ENCODE data around the gene TMCC1. TPM values are rescaled to one million over a fixed set of nuclear protein-coding genes. Genes with fewer than 3 reads are reported as not detected.
"Not testable (repeated sequence)": the region's sequence is repeated elsewhere in the genome, so short reads cannot be mapped to it uniquely, and the experiment has no call there.

The TMCC1 gene
- total and polyA plus RNA-seq, 12 donors: 5.3 to 36.0 (median 27.2) TPM

- no peaks in the 10 kb centered on the region for H3K27me3 ChIP-seq
- ATAC-seq (no peak), DNase-seq (no peak)
- H3K36me3 ChIP-seq: no peaks in the 10 kb centered on the region
- 96% methylated on average over 1 of the region's 1 CpG for WGBS, 2 donors
- H3K4me3 ChIP-seq: no peak overlapping the region
- peaks cover 0 to 11% (median 0%) of the 10 kb centered on the region in 9 donors for H3K4me1 ChIP-seq
- peaks cover 0 to 11% (median 0%) of the 10 kb centered on the region in 11 donors for H3K9me3 ChIP-seq
- intact Hi-C loops (cut with DNase I): no loop called here
- TF ChIP-seq CTCF (IDR thresholded peaks at IDR 0.05): no peak
- H3K27ac ChIP-seq: no peak overlapping the region
Measured at GRCh38 chr3:129699612-129700011, 193.9 kb downstream of the TMCC1 start.

DNA sequence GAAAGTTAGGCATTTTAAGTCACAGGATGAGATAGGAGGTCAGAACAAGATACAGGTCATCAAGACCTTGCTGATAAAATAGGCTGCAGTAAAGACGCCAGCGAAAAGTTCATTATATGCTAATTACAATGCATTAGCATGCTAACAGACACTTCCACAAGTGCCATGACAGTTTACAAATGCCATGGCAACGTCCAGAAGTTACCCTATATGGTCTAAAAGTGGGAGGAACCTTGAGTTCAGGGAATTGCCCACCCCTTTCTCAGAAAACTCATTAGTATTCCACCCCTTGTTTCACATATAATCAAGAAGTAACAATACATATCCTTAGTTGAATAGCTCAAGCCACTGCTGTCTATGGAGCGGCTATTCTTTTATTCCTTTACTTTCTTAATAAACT lies 194.3 kb downstream of the TMCC1 start:
- Histone ChIP-seq H3K27me3 (no peaks in the 10 kb centered on the region), H3K27ac (no peak overlapping the region), H3K4me3 (no peak overlapping the region), H3K9me3 (peaks cover 0 to 11% (median 0%) of the 10 kb centered on the region in 11 donors), H3K36me3 (no peaks in the 10 kb centered on the region), H3K4me1 (peaks cover 0 to 11% (median 0%) of the 10 kb centered on the region in 9 donors)
- WGBS, 2 donors: 66 to 68% methylated on average over 4 of the region's 4 CpGs
- TF ChIP-seq CTCF (IDR thresholded peaks at IDR 0.05): no peak
- intact Hi-C loops (cut with DNase I): no loop called here
- ATAC-seq: peak in 3 of 8 donors; percentile 24 to 56 (median 26)
- DNase-seq: peak in 1 of 2 donors; percentile 17

DNA sequence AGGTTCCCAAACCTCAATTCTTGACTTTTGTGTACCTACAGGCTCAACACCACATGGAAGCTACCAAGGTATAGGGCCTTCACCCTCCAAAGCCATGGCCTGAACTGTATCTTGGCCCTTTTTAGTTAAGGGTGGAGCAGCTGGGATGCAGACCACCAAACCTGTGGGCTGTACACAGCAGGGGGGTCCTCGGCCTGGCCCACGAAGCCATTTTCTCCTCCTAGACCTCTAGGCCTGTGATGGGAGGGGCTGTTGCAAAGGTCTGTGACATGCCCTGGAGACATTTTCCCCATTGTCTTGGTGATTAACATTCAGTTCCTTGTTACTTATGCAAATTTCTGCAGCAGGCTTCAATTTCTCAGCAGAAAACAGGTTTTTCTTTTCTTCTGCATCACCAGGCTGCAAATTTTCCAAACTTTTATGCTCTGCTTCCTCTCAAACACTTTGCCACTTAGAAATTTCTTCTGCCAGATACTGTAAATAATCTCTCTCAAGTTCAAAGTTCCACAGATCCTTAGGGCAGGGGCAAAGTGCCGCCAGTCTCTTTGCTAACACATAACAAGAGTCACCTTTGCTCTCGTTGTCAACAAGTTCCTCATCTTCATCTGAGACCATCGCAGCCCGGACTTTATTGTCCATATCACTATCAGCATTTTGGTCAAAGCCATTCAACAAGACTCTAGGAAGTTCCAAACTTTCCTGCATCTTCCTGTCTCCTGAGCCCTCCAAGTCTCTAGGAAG lies 196.1 kb downstream of the TMCC1 start:
- DNase-seq: no peak
- 97 to 99% methylated on average over 6 of the region's 6 CpGs for WGBS, 2 donors
- H3K27me3 ChIP-seq: no peaks in the 10 kb centered on the region
- no peak for TF ChIP-seq CTCF (IDR thresholded peaks at IDR 0.05)
- no peak overlapping the region for H3K4me3 ChIP-seq
- peaks cover 0 to 11% (median 0%) of the 10 kb centered on the region in 9 donors for H3K4me1 ChIP-seq
- H3K27ac ChIP-seq: no peak overlapping the region
- no peak for ATAC-seq
- intact Hi-C loops (cut with DNase I): no loop called here
- peaks cover 0 to 11% (median 0%) of the 10 kb centered on the region in 11 donors for H3K9me3 ChIP-seq
- no peaks in the 10 kb centered on the region for H3K36me3 ChIP-seq

DNA sequence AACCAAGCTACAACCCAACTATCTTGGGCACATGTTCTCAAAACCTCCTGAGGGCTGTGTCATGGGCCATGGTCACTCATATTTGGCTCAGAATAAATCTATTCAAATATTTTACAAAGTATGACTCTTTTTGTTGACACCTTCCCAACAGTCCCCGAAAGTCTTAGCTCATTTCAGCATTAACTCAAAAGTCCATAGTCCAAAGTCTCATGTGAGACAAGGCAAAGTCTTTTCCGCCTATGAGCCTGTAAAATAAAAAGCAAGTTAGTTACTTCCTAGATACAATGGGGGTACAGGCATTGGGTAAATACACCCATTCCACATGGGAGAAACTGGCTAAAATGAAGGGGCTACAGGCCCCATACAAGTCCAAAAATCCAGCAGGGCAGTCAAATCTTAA lies 197.1 kb downstream of the TMCC1 start:
- H3K9me3 ChIP-seq: peaks cover 0 to 11% (median 0%) of the 10 kb centered on the region in 11 donors
- DNase-seq; H3K27me3 ChIP-seq; H3K27ac ChIP-seq; H3K4me3 ChIP-seq; H3K36me3 ChIP-seq; ATAC-seq; intact Hi-C loops (cut with DNase I): not testable (repeated sequence)
- peaks cover 0 to 11% (median 0%) of the 10 kb centered on the region in 9 donors for H3K4me1 ChIP-seq
- 98 to 100% methylated on average over 2 of the region's 2 CpGs for WGBS, 2 donors

GRCh38 chr3:129695230-129695629 lies 198.3 kb downstream of the TMCC1 start:
- DNase-seq (no peak), ATAC-seq (peak in 1 of 8 donors; percentile 35)
- Histone ChIP-seq H3K27ac (no peak overlapping the region), H3K36me3 (no peaks in the 10 kb centered on the region), H3K4me1 (peaks cover 0 to 11% (median 0%) of the 10 kb centered on the region in 9 donors), H3K4me3 (no peak overlapping the region), H3K27me3 (no peaks in the 10 kb centered on the region), H3K9me3 (peaks cover 0 to 11% (median 0%) of the 10 kb centered on the region in 11 donors)
- no peak for TF ChIP-seq CTCF (IDR thresholded peaks at IDR 0.05)
- WGBS, 2 donors: 94 to 96% methylated on average over 2 of the region's 2 CpGs
- intact Hi-C loops (cut with DNase I): no loop called here
